Retina (tissue), 1 donor: Measurements from ENCODE around the gene PRPF40A.

Experiments used
- DNase-seq: peaks from one replicate; pipeline ENCODE4 v3.0.0-alpha.2; 2016

Gene PRPF40A

GRCh38 chr2:152648336-152648735 is 68.9 kb downstream of the PRPF40A start:
- no peak for DNase-seq

GRCh38 chr2:152647552-152647951 is 69.7 kb downstream of the PRPF40A start:
- DNase-seq: peak; percentile 43

GRCh38 chr2:152646775-152647174 is 70.5 kb downstream of the PRPF40A start:
- DNase-seq: no peak

- DNase-seq: no peak
Measured at GRCh38 chr2:152646264-152646663, 71.0 kb downstream of the PRPF40A start.

GRCh38 chr2:152644189-152644873 is 72.9 kb downstream of the PRPF40A start:
- no peak for DNase-seq

GRCh38 chr2:152638590-152638989 is 78.7 kb downstream of the PRPF40A start:
- no peak for DNase-seq

GRCh38 chr2:152638056-152638455 is 79.2 kb downstream of the PRPF40A start:
- no peak for DNase-seq

GRCh38 chr2:152637251-152637650 is 80.0 kb downstream of the PRPF40A start:
- DNase-seq: no peak

GRCh38 chr2:152635635-152636298 is 81.5 kb downstream of the PRPF40A start:
- DNase-seq: peak; percentile 74

GRCh38 chr2:152632736-152633135 is 84.5 kb downstream of the PRPF40A start:
- DNase-seq: no peak

- no peak for DNase-seq
Measured at GRCh38 chr2:152630466-152630865, 86.8 kb downstream of the PRPF40A start.

GRCh38 chr2:152629202-152629601 is 88.1 kb downstream of the PRPF40A start:
- no peak for DNase-seq

GRCh38 chr2:152627351-152627957 is 89.8 kb downstream of the PRPF40A start:
- no peak for DNase-seq

GRCh38 chr2:152626911-152627339 is 90.3 kb downstream of the PRPF40A start:
- DNase-seq: no peak

GRCh38 chr2:152624805-152625204 is 92.5 kb downstream of the PRPF40A start:
- no peak for DNase-seq

- no peak for DNase-seq
Measured at GRCh38 chr2:152623775-152624174, 93.5 kb downstream of the PRPF40A start.

- no peak for DNase-seq
Measured at GRCh38 chr2:152623076-152623740, 94.1 kb downstream of the PRPF40A start.

GRCh38 chr2:152622219-152622618 is 95.0 kb downstream of the PRPF40A start:
- no peak for DNase-seq

- no peak for DNase-seq
Measured at GRCh38 chr2:152620985-152621384, 96.3 kb downstream of the PRPF40A start.

GRCh38 chr2:152620208-152620607 is 97.1 kb downstream of the PRPF40A start:
- no peak for DNase-seq

- DNase-seq: no peak
Measured at GRCh38 chr2:152618193-152618564, 99.1 kb downstream of the PRPF40A start.

GRCh38 chr2:152617456-152618192 is 99.6 kb downstream of the PRPF40A start:
- no peak for DNase-seq

- no peak for DNase-seq
Measured at GRCh38 chr2:152615177-152615576, 102.1 kb downstream of the PRPF40A start.
